ENCODE measurements around the gene KRTAP19-4. TPM values are rescaled to one million over a fixed set of nuclear protein-coding genes. Genes with fewer than 3 reads are reported as not detected.

Gene KRTAP19-4
- polyA plus RNA-seq, 4 donors, result not detected

Other genes starting within 250 kb of the KRTAP19-4 start
- not detected for gene KRTAP24-1, start 214.2 kb downstream of the KRTAP19-4 start, polyA plus RNA-seq (ENCODE audit: insufficient read length in 4 of 4)
- not detected for gene KRTAP25-1, start 207.7 kb downstream of the KRTAP19-4 start, polyA plus RNA-seq (ENCODE audit: insufficient read length in 4 of 4)
- gene KRTAP26-1, start 176.8 kb downstream of the KRTAP19-4 start, polyA plus RNA-seq (ENCODE audit: insufficient read length in 4 of 4), result not detected
- not detected for gene KRTAP27-1, start 159.5 kb downstream of the KRTAP19-4 start, polyA plus RNA-seq (ENCODE audit: insufficient read length in 4 of 4)
- not detected for gene KRTAP23-1, start 148.6 kb downstream of the KRTAP19-4 start, polyA plus RNA-seq (ENCODE audit: insufficient read length in 4 of 4)
- gene KRTAP13-2, start 124.9 kb downstream of the KRTAP19-4 start, polyA plus RNA-seq (ENCODE audit: insufficient read length in 4 of 4), result not detected
- gene KRTAP13-1, start 101.1 kb downstream of the KRTAP19-4 start, polyA plus RNA-seq (ENCODE audit: insufficient read length in 4 of 4), result not detected
- not detected for gene KRTAP13-3, start 71.2 kb downstream of the KRTAP19-4 start, polyA plus RNA-seq (ENCODE audit: insufficient read length in 4 of 4)
- not detected for gene KRTAP13-4, start 66.9 kb downstream of the KRTAP19-4 start, polyA plus RNA-seq (ENCODE audit: insufficient read length in 4 of 4)
- not detected for gene KRTAP15-1, start 56.9 kb downstream of the KRTAP19-4 start, polyA plus RNA-seq (ENCODE audit: insufficient read length in 4 of 4)
- gene KRTAP19-1, start 16.8 kb downstream of the KRTAP19-4 start, polyA plus RNA-seq (ENCODE audit: insufficient read length in 4 of 4), result not detected
- not detected for gene KRTAP19-2, start 9.7 kb downstream of the KRTAP19-4 start, polyA plus RNA-seq (ENCODE audit: insufficient read length in 4 of 4)
- not detected for gene KRTAP19-3, start 5.2 kb downstream of the KRTAP19-4 start, polyA plus RNA-seq (ENCODE audit: insufficient read length in 4 of 4)
- gene KRTAP19-5, start 5.0 kb upstream of the KRTAP19-4 start, polyA plus RNA-seq (ENCODE audit: insufficient read length in 4 of 4), result not detected
- not detected for gene KRTAP19-6, start 44.7 kb upstream of the KRTAP19-4 start, polyA plus RNA-seq (ENCODE audit: insufficient read length in 4 of 4)
- gene KRTAP19-7, start 64.1 kb upstream of the KRTAP19-4 start, polyA plus RNA-seq (ENCODE audit: insufficient read length in 4 of 4), result not detected
- not detected for gene KRTAP22-2, start 93.2 kb upstream of the KRTAP19-4 start, polyA plus RNA-seq (ENCODE audit: insufficient read length in 4 of 4)
- not detected for gene KRTAP6-3, start 95.3 kb upstream of the KRTAP19-4 start, polyA plus RNA-seq (ENCODE audit: insufficient read length in 4 of 4)
- gene KRTAP6-2, start 101.7 kb upstream of the KRTAP19-4 start, polyA plus RNA-seq (ENCODE audit: insufficient read length in 4 of 4), result not detected
- gene KRTAP22-1, start 103.9 kb upstream of the KRTAP19-4 start, polyA plus RNA-seq (ENCODE audit: insufficient read length in 4 of 4), result not detected
- gene KRTAP6-1, start 116.8 kb upstream of the KRTAP19-4 start, polyA plus RNA-seq (ENCODE audit: insufficient read length in 4 of 4), result not detected
- gene KRTAP20-1, start 119.3 kb upstream of the KRTAP19-4 start, polyA plus RNA-seq (ENCODE audit: insufficient read length in 4 of 4), result not detected
- gene KRTAP20-4, start 123.5 kb upstream of the KRTAP19-4 start, polyA plus RNA-seq (ENCODE audit: insufficient read length in 4 of 4), result not detected
- gene KRTAP20-2, start 138.0 kb upstream of the KRTAP19-4 start, polyA plus RNA-seq (ENCODE audit: insufficient read length in 4 of 4), result not detected
- not detected for gene KRTAP20-3, start 145.7 kb upstream of the KRTAP19-4 start, polyA plus RNA-seq (ENCODE audit: insufficient read length in 4 of 4)
- not detected for gene KRTAP21-3, start 221.6 kb upstream of the KRTAP19-4 start, polyA plus RNA-seq (ENCODE audit: insufficient read length in 4 of 4)

All from left renal pelvis (tissue), 4 donors.